ENCODE measurements around the gene CACNA1H. TPM values are rescaled to one million over a fixed set of nuclear protein-coding genes. Genes with fewer than 3 reads are reported as not detected.
A peak's percentile ranks its signal among the peaks of the same experiment; 100 is the strongest.

Gene CACNA1H
- total and polyA plus RNA-seq, 9 of the 15 experiments (the other 6 are each of a cell fraction or from before 2014, with no cell fraction given), result 0.10 to 0.18 TPM; not detected in 7

GRCh38 chr16:1150511-1150982 lies 2.4 kb upstream of the CACNA1H start (continued):
- TF ChIP-seq SRF (CRISPR knock-in tag; IDR thresholded peaks at IDR 0.05) (no peak), RFX5 (IDR thresholded peaks at IDR 0.05; ENCODE audit: low read depth, low read length) (no peak), ZNF384 (IDR thresholded peaks at IDR 0.05; ENCODE audit: low read depth, low read length) (0 out of 2 replicates have a peak, but pooled peaks have one; percentile 47), THAP7 (CRISPR knock-in tag; IDR thresholded peaks at IDR 0.05) (no peak), ZNF583 (CRISPR knock-in tag; IDR thresholded peaks at IDR 0.05) (no peak), CBFA2T2 (conservative IDR thresholded peaks at IDR 0.05) (no peak), E2F8 (IDR thresholded peaks at IDR 0.05; ENCODE audit: low read depth, partially characterized antibody) (no peak), RFX1 (IDR thresholded peaks at IDR 0.05) (no peak), ARNT (IDR thresholded peaks at IDR 0.05) (0 out of 4 replicates have a peak, but pooled peaks of 1 of the 2 experiments have one; percentile 31), CTCFL (IDR thresholded peaks at IDR 0.05; ENCODE audit: borderline replicate concordance, insufficient read depth, low read depth, low read length, poor library complexity, severe bottlenecking) (peak; percentile 4), TEAD1 (CRISPR knock-in tag; IDR thresholded peaks at IDR 0.05) (no peak), ATF1 (CRISPR knock-in tag; IDR thresholded peaks at IDR 0.05) (no peak), ATF1 (tag; IDR thresholded peaks at IDR 0.05) (no peak), RBM22 (IDR thresholded peaks at IDR 0.05; ENCODE audit: low read depth, low read length, poor library complexity, severe bottlenecking) (no peak), DNMT1 (IDR thresholded peaks at IDR 0.05) (no peak)

Data from K562 (cell line).